Measurements from ENCODE around the gene MYOZ3.

The MYOZ3 gene

DNA sequence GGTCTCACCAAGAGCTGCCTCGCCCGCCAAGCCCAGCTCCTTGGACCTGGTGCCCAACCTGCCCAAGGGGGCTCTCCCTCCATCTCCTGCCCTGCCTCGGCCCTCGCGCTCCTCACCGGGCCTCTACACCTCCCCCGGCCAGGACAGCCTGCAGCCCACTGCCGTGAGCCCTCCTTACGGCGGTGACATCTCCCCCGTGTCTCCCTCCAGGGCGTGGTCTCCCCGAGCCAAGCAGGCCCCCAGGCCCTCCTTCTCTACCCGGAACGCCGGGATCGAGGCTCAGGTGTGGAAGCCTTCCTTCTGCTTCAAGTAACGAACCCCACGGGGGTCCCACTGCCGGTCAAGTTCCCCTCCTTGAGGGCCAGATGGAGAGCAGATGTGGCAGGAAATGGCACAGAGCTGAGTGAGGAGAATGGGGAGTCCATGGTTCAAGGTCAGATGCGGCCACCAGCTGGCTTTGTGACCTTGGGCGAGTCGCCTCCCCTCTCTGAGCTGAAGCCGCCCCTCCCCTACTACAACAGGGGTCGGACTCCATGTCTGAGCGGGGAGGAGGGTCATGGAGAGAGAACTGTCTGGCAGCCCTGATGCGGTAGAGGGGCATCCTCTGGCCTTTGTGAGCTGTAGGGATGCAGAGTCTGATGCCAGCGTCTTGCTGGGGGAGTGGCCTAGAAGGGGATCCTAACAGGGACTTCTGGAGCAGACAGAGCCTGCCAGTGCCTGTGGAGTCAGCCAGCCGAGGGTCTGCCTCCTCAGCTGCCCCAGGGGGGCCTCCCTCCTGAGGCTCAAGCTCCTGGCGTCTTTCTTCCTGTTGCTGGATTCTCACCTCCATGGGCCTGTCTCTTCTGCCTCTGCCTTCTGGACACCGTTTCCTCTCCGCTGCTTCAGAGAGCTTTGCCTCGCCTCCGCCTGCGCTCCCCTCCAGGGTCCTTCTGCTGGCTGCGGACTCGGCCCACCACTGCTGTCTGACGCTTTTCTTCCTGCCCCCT lies 10.7 kb upstream of the MYOZ3 start:
- TF ChIP-seq, protein P1, sequence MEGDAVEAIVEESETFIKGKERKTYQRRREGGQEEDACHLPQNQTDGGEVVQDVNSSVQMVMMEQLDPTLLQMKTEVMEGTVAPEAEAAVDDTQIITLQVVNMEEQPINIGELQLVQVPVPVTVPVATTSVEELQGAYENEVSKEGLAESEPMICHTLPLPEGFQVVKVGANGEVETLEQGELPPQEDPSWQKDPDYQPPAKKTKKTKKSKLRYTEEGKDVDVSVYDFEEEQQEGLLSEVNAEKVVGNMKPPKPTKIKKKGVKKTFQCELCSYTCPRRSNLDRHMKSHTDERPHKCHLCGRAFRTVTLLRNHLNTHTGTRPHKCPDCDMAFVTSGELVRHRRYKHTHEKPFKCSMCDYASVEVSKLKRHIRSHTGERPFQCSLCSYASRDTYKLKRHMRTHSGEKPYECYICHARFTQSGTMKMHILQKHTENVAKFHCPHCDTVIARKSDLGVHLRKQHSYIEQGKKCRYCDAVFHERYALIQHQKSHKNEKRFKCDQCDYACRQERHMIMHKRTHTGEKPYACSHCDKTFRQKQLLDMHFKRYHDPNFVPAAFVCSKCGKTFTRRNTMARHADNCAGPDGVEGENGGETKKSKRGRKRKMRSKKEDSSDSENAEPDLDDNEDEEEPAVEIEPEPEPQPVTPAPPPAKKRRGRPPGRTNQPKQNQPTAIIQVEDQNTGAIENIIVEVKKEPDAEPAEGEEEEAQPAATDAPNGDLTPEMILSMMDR (IDR thresholded peaks at IDR 0.05; ENCODE audit: extremely low read depth, missing control alignments): no peak

DNA sequence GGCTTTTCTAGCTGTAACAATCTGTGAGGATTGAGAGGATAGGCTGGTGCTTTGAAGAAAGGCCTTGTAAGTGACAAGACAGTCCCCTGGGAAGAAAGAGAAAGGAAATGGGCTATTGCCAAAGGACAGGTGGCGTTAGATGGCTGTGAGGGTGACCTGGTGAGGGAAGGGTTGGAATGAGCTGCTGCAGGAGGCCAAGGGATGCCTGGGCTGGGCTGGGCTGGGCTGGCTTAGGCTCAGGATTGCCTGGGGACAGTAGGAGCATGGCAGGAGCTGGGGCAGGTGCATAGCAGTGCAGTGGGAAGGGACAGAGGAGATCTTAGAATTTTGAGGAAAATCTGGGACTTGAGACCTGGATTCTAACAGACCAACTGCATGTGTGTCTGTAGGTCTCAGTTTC lies 9.7 kb upstream of the MYOZ3 start:
- no peak for DNase-seq (ENCODE audit: low spot score)
- TF ChIP-seq, protein P1 (IDR thresholded peaks at IDR 0.05; ENCODE audit: extremely low read depth, missing control alignments): no peak

More for the DNA sequence above, 10.7 kb upstream of the MYOZ3 start:
- DNase-seq (ENCODE audit: low spot score): no peak

DNA sequence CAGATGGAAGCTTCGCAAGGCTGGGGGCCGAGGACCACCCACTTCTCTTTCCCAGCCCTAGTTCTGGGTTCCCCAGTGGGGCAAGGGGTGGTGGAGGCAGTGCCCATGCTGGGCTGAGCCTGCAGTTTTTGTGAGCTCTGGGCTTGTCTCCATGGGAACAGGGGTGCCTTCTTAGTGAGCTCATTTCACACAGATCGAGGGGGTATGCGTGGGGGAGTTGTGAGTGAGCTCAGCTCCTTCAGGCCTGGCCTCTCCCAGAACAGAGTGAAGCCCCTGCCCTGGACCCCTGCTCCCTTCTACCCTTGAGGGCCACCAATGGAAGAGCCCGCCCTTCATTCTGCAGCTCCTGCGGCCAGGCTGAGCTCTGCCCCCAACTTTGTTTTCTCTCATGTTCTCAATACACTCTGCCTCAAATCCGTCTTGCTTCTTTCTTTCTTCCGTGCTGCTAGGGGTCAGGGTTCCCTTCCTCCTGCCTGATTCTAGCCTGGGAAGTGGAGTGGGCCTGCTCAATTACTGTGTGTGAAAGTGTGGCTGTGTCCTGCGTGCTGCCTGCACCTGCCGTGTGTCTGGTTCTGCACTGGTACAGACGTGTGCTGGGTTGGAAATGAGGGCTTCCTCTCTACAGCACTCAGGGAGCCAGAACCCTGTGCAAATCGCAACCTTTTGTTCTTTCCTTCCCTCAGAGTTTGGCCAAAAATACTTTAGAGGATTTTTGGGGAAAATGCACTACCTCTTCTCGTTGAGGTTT lies 9.0 kb upstream of the MYOZ3 start:
- TF ChIP-seq, protein P1 (IDR thresholded peaks at IDR 0.05; ENCODE audit: extremely low read depth, missing control alignments): no peak
- no peak for DNase-seq (ENCODE audit: low spot score)

DNA sequence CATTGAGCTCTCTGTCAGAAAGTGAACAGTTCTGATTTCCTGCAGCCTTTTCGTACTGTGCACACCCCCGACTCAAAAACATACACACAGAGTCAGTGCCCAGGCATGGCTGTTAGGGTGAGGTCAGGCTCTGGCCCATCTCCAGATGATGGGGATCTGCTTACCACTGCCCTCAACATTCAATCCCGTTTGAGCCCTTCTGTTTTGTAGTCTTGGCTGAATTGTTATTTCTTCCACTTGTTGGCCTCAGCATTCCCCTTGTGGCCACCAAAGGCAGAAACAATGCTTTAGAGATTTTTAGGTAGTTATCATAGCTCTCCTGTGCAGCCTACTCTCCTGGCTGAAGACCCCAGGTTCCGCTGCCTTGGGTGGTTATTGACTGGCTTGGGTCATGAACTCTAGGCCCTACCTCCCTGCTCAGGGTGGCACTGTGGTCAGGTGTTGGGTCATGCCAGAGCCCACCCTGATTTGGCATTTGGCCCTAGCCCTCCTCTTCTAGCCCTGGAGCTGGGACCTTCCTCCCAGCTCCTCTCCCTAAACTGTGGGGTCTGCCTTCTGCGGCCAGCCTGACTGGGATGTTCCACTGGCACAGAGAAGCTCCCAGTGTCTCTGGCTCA lies 7.8 kb upstream of the MYOZ3 start:
- DNase-seq (ENCODE audit: low spot score): no peak
- TF ChIP-seq, protein P1 (IDR thresholded peaks at IDR 0.05; ENCODE audit: extremely low read depth, missing control alignments): no peak

DNA sequence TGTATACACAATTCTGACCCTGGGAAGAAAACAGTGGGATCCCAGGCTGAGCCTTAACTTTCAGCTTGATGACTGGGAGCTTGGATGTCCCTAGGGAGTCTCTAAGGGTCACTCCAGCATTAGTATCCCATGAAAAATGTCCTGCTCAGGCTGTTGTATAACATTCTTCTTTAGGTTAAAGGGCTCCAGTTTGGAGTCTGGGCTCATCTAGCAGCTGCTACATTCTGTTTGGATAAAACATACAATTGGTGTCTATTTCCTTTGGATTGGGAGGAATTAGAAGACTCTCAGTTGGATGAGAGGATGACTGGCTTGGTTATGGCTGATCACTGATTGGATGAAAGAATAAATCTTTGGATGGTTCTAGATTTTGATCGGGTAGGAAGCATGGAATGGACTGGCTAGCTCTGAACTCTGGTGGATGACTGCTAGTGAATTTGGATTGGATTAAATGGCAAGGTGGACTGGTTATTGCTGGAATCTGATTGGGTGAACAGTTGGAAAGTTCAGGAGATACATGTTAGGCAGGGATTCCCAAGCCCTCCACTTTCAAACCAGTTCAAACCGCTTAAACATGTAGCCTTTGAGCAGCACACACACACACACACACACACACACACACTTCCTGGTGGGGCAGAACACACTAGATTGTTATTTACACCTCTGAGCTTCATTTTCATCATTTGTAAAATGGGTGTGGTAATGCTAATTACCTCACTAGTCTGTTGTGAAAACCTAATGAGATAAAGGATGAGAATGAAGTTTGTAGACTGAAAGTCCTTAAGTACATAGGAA lies 7.1 kb upstream of the MYOZ3 start:
- TF ChIP-seq, protein P1 (IDR thresholded peaks at IDR 0.05; ENCODE audit: extremely low read depth, missing control alignments): no peak
- DNase-seq (ENCODE audit: low spot score): no peak

DNA sequence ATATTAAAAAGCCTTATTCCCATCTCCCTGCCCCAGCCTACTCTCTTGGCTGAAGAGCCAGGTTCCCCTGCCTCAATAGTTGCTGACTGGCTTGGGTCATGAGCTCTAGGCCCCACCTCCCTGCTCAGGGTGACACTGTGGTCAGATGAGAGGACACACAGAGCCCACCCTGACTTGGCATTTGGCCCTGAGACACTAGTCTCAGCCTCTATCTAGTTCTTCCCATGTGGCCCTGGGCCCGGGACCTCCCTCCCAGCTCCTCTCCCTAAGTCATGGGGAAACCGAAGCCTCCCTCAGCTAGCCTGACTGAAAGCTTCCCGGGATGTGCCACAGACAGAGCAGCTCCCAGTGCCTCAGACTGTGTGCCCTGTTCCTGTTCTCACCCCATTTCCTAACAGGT lies 5.8 kb upstream of the MYOZ3 start:
- no peak for DNase-seq (ENCODE audit: low spot score)
- TF ChIP-seq, protein P1 (IDR thresholded peaks at IDR 0.05; ENCODE audit: extremely low read depth, missing control alignments): no peak

Data from GM20000 (cell line).